Right lobe of liver (tissue), 6 donors: ENCODE measurements around the gene CPNE4. TPM values are rescaled to one million over a fixed set of nuclear protein-coding genes. Genes with fewer than 3 reads are reported as not detected.
"Not testable (repeated sequence)": the region's sequence is repeated elsewhere in the genome, so short reads cannot be mapped to it uniquely, and the experiment has no call there.

Source experiments
- ATAC-seq, 4 donors: fragments of 200-7000 bp; cut with Tn5 transposase; one replicate each; pipeline ENCODE4 v1.9.1; 2020; ENCODE audit warnings: mild to moderate bottlenecking in 4 of 4, moderate library complexity in 4 of 4
- DNase-seq, 3 donors: peaks; one replicate each; pipeline ENCODE4 v3.0.0-alpha.2; 2020
- H3K27ac ChIP-seq, 3 donors: fragments of 200-600 bp; one replicate each; pipeline ENCODE4 v1.8.0; 2022
- H3K27me3 ChIP-seq, 2 donors: fragments of 200-600 bp; one replicate each; pipeline ENCODE4 v1.8.0; 2022
- H3K36me3 ChIP-seq, 4 donors: fragments of 200-600 bp; sonication (generic) in 1 of 4; one replicate each; pipeline versions ENCODE4 v1.5.1 to v1.8.0; 2017 to 2022; ENCODE audit warnings: control low read depth in 1 of 4
- H3K4me1 ChIP-seq, 4 donors: fragments of 200-600 bp; sonication (generic) in 1 of 4; one replicate each; pipeline versions ENCODE4 v1.5.1 to v1.8.0; 2017 to 2022; ENCODE audit warnings: control low read depth in 1 of 4
- H3K4me3 ChIP-seq, 3 donors: fragments of 200-600 bp; one replicate each; pipeline ENCODE4 v1.8.0; 2022
- H3K9me3 ChIP-seq, 4 donors: fragments of 200-600 bp; sonication (generic) in 1 of 4; one replicate each; pipeline versions ENCODE4 v1.5.1 to v1.8.0; 2017 to 2022; ENCODE audit warnings: control low read depth in 1 of 4
- POLR2A ChIP-seq: fragments of 450-650 bp; IDR thresholded peaks from one replicate; pipeline ENCODE4 v1.6.1; 2017; ENCODE audit warnings: antibody characterized with exemption, mild to moderate bottlenecking
- WGBS: methylation state at CpG from one replicate; pipeline ENCODE4 v1.1.6; 2018; ENCODE audit warnings: low coverage, low lambda C conversion rate; ENCODE audit not compliant: insufficient coverage; ENCODE audit errors: missing lambda C conversion rate; 5-methylcytosine and 5-hydroxymethylcytosine counted together
- intact Hi-C, 2 donors: fragments of 100-400 bp; cut with DNase I; formaldehyde crosslinking; loops; one replicate each; pipeline versions ENCODE4 v1.11.2 to v1.14.1; 2022
- total RNA-seq, 6 experiments: library from RNA; depleted of rRNA in 2 of 6; stranded (reverse); fragments of >200 nt in 2 of 6; fragmentation: NEBNext Ultra II Directional in 3 of 6; extraction: Animal tissue kit (Norgen Biotek cat#: 25700) in 3 of 6; gene quantifications; one replicate each; pipeline versions ENCODE4 v1.1.0 to v1.2.4, GENCODE V29; 2016 to 2023
- TF ChIP-seq, protein P1 (sequence below), 4 donors: fragments of 200-600 bp in 3 of 4; fragments of 450-650 bp in 1 of 4; IDR thresholded peaks; one replicate each; pipeline versions ENCODE4 v1.5.1 to v1.8.0; 2016 to 2022; ENCODE audit warnings: antibody characterized with exemption in 4 of 4, mild to moderate bottlenecking in 2 of 4
- donor health status: DM: no; HTN: yes; CAD: no.
- donor health status: DM: no; HTN: no; CAD: no.
- donor health status: DM: no; HTN: no; CAD: no.
- donor health status: DM: no; HTN: yes; CAD: no.
- donor health status: DM: no; HTN: yes; CAD: no.

CPNE4 gene
- total RNA-seq, 6 experiments from 2014 or later, result not detected

DNA sequence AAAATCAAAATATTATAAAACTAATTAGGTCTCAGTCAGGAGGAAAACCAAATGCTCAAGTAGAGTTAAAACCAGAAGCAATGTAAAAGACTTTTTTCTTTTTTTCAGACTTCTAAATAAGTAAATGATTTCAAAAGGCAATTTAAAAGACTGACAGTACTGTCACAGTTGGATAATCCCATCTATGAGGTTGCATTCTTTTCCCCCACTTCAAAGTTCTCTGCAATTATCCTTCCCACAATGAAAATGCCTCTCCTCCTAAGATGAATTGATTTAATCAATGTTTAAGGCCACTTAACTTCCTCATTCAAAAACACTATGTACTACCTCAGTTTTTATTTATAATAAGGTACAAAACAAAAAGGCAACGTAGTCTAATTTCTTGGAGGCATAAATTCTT, 540.1 kb downstream of the CPNE4 start:
- DNase-seq (no peak), ATAC-seq (no peak)
- Histone ChIP-seq H3K4me1 (no peaks in the 10 kb centered on the region), H3K36me3 (peaks cover 0 to 52% (median 23%) of the 10 kb centered on the region in 4 donors), H3K4me3 (no peak overlapping the region), H3K9me3 (no peaks in the 10 kb centered on the region), H3K27ac (no peak overlapping the region), H3K27me3 (no peaks in the 10 kb centered on the region)
- intact Hi-C loops, result no loop called here
- no peak for TF ChIP-seq POLR2A
- TF ChIP-seq, protein P1, sequence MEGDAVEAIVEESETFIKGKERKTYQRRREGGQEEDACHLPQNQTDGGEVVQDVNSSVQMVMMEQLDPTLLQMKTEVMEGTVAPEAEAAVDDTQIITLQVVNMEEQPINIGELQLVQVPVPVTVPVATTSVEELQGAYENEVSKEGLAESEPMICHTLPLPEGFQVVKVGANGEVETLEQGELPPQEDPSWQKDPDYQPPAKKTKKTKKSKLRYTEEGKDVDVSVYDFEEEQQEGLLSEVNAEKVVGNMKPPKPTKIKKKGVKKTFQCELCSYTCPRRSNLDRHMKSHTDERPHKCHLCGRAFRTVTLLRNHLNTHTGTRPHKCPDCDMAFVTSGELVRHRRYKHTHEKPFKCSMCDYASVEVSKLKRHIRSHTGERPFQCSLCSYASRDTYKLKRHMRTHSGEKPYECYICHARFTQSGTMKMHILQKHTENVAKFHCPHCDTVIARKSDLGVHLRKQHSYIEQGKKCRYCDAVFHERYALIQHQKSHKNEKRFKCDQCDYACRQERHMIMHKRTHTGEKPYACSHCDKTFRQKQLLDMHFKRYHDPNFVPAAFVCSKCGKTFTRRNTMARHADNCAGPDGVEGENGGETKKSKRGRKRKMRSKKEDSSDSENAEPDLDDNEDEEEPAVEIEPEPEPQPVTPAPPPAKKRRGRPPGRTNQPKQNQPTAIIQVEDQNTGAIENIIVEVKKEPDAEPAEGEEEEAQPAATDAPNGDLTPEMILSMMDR (IDR thresholded peaks at IDR 0.05), result no peak
- 100% methylated on average over 1 of the region's 1 CpG for WGBS

DNA sequence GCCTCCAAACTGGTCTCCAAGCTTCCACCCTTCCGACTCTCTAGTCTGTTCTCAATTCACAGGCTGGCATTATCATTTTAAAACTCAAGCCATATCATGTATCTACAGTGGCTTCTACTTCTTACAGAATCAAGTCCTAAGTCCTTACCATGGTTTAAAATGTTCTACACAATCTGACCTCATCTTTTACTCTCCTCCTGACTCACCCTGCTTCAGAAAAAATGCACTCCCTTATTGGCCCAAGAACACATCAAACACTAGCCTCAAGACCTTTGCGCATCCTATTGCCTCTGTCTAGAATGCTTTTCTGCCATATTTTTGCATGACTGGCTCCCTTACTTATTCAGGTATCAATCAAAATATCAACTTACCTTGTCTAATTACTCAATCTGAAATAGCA, 543.0 kb downstream of the CPNE4 start:
- 95% methylated on average over 2 of the region's 2 CpGs for WGBS
- DNase-seq, result no peak
- intact Hi-C loops, result no loop called here
- Histone ChIP-seq H3K36me3 (peaks cover 0 to 34% (median 11%) of the 10 kb centered on the region in 4 donors), H3K27ac (no peak overlapping the region), H3K4me3 (no peak overlapping the region), H3K27me3 (no peaks in the 10 kb centered on the region), H3K4me1 (no peaks in the 10 kb centered on the region), H3K9me3 (no peaks in the 10 kb centered on the region)
- no peak for ATAC-seq
- TF ChIP-seq POLR2A, result no peak
- TF ChIP-seq, protein P1 (IDR thresholded peaks at IDR 0.05), result no peak

DNA sequence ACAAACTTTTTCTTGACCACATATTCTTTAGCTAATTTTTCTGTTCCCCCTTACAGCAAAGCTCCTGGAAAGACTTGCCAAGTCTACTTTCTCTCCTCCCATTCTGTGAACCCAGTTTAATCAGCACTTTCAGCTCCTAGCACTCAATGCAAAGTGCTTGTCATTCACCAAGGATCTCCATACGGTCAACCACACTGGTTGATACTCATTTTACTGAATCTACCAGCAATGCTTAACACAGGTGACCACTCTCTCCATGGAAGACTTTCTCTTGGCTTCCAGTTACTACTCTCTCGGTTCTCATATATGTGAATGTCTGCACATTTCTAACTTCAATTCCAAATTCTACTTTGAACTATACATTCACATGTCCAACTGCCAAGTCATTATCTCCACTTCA, 543.7 kb downstream of the CPNE4 start:
- intact Hi-C loops, result no loop called here
- Histone ChIP-seq H3K27ac (no peak overlapping the region), H3K9me3 (no peaks in the 10 kb centered on the region), H3K36me3 (peaks cover 0 to 32% (median 11%) of the 10 kb centered on the region in 4 donors), H3K4me3 (no peak overlapping the region), H3K27me3 (no peaks in the 10 kb centered on the region), H3K4me1 (no peaks in the 10 kb centered on the region)
- TF ChIP-seq, protein P1 (IDR thresholded peaks at IDR 0.05), result no peak
- TF ChIP-seq POLR2A, result no peak
- ATAC-seq (no peak), DNase-seq (no peak)
- whole genome bisulfite sequencing, result 96% methylated on average over 2 of the region's 2 CpGs

- H3K4me3 ChIP-seq, H3K27ac ChIP-seq, intact Hi-C loops, H3K4me1 ChIP-seq, ATAC-seq, H3K9me3 ChIP-seq, DNase-seq, H3K27me3 ChIP-seq: not testable (repeated sequence)
- H3K36me3 ChIP-seq, result peaks cover 0 to 14% (median 6%) of the 10 kb centered on the region in 4 donors
- 72% methylated on average over 3 of the region's 3 CpGs for WGBS
Observed at GRCh38 chr3:131486545-131486944, 548.3 kb downstream of the CPNE4 start.

- TF ChIP-seq, protein P1 (IDR thresholded peaks at IDR 0.05), result no peak
- no peak for TF ChIP-seq POLR2A
- Histone ChIP-seq H3K27ac (no peak overlapping the region), H3K4me3 (no peak overlapping the region), H3K27me3 (no peaks in the 10 kb centered on the region), H3K9me3 (no peaks in the 10 kb centered on the region), H3K4me1 (no peaks in the 10 kb centered on the region), H3K36me3 (peaks cover 0 to 18% (median 6%) of the 10 kb centered on the region in 4 donors)
- ATAC-seq, result no peak
- intact Hi-C loops, result no loop called here
- 100% methylated on average over 1 of the region's 1 CpG for WGBS
- no peak for DNase-seq
Observed at GRCh38 chr3:131485119-131485518, 549.7 kb downstream of the CPNE4 start.
